Panc1 (cell line): ENCODE results near the gene ICA1. TPM values are rescaled to one million over a fixed set of nuclear protein-coding genes. Genes with fewer than 3 reads are reported as not detected.

Source experiments
- ATAC-seq: fragments of 200-7000 bp; cut with Tn5 transposase; 2 replicates; pipeline ENCODE4 v1.9.1; 2020; ENCODE audit warnings: mild to moderate bottlenecking, moderate library complexity
- BruUV-seq: library from RNA; stranded (reverse); fragments of 400-500 nt; replicated peaks from 2 replicates; lab custom pipeline; 2021; lab: Mats Ljungman, UMichigan
- CTCF ChIA-PET: fragments of 300-600 bp; sonication (Branson Sonifier 250); formaldehyde crosslinking; loops from one replicate; lab custom pipeline; 2022; ENCODE audit warnings: antibody characterized with exemption; lab: Charles Lee
- POLR2A ChIA-PET: fragments of 300-600 bp; sonication (Branson Sonifier 250); formaldehyde crosslinking; loops from one replicate; lab custom pipeline; 2022; ENCODE audit warnings: antibody characterized with exemption; lab: Charles Lee
- DNase-seq: peaks from one replicate; pipeline ENCODE4 v3.0.0-alpha.2; 2010; ENCODE audit warnings: low read depth, low spot score
- H3K27ac ChIP-seq: 2 replicates; pipeline ENCODE4 v1.5.1; 2011; ENCODE audit warnings: mild to moderate bottlenecking, low read length, inconsistent platforms
- H3K27me3 ChIP-seq: fragments of 200-500 bp; sonication (Bioruptor generic); 2 replicates; pipeline ENCODE4 v1.6.0; 2014; ENCODE audit warnings: low read length, inconsistent platforms; ENCODE audit not compliant: control insufficient read depth, insufficient read depth
- H3K36me3 ChIP-seq: fragments of 200-500 bp; sonication (Bioruptor generic); 2 replicates; pipeline ENCODE4 v1.5.1; 2014; ENCODE audit warnings: inconsistent platforms, mild to moderate bottlenecking, low read length, moderate library complexity; ENCODE audit not compliant: control insufficient read depth, insufficient read depth
- H3K4me1 ChIP-seq: 2 replicates; pipeline ENCODE4 v1.5.1; 2011; ENCODE audit warnings: inconsistent platforms, mild to moderate bottlenecking, low read length, moderate library complexity; ENCODE audit not compliant: control insufficient read depth, insufficient read depth
- H3K4me3 ChIP-seq, 2 experiments: 2 replicates each; pipeline ENCODE4 v1.5.1; 2011 to 2012; ENCODE audit warnings: low read depth in 2 of 2, low read length in 2 of 2, mild to moderate bottlenecking in 2 of 2, inconsistent platforms in 1 of 2, moderate library complexity in 1 of 2
- H3K9me3 ChIP-seq: fragments of 200-500 bp; sonication (Bioruptor generic); 2 replicates; pipeline ENCODE4 v1.5.1; 2014; ENCODE audit warnings: low read depth, mild to moderate bottlenecking, inconsistent platforms, low read length, moderate library complexity; ENCODE audit not compliant: control insufficient read depth, insufficient read depth
- CTCF ChIP-seq: fragments of 450-650 bp; IDR thresholded peaks from 2 replicates; pipeline ENCODE4 v1.5.1; 2017; ENCODE audit warnings: mild to moderate bottlenecking
- POLR2AphosphoS5 ChIP-seq: IDR thresholded peaks from 2 replicates; pipeline ENCODE4 v1.6.1; 2012; ENCODE audit warnings: mild to moderate bottlenecking, low read depth, low read length, moderate library complexity
- REST ChIP-seq, 2 experiments: IDR thresholded peaks; 2 replicates each; pipeline ENCODE4 v1.6.1; 2011 to 2012; ENCODE audit warnings: low read depth in 2 of 2, control low read depth in 1 of 2, low read length in 1 of 2, mild to moderate bottlenecking in 1 of 2, moderate library complexity in 1 of 2; ENCODE audit not compliant: insufficient read depth in 1 of 2
- SIN3A ChIP-seq: IDR thresholded peaks from 2 replicates; pipeline ENCODE4 v1.6.1; 2012; ENCODE audit warnings: low read depth, mild to moderate bottlenecking, low read length, moderate library complexity, borderline replicate concordance; ENCODE audit not compliant: insufficient read depth
- TCF7L2 ChIP-seq: IDR thresholded peaks from 2 replicates; pipeline ENCODE4 v1.6.1; 2011; ENCODE audit warnings: mild to moderate bottlenecking, low read depth, low read length, inconsistent platforms
- in situ Hi-C: cut with HindIII; loops from 2 replicates; pipeline ENCODE4 v1.10.0; 2016; ENCODE audit warnings: low sequenced_read_pairs, low pct_unique_long_range_greater_than_20kb
- intact Hi-C: fragments of 100-400 bp; cut with micrococcal nuclease; formaldehyde crosslinking; loops from one replicate; pipeline ENCODE4 v1.10.0; 2022; ENCODE audit not compliant: unreplicated experiment
- total RNA-seq: library from RNA; stranded (reverse); gene quantifications from one replicate; pipeline ENCODE4 v1.2.1, GENCODE V29; 2021; ENCODE audit not compliant: unreplicated experiment

The ICA1 gene
- total RNA-seq, 1 experiment from 2014 or later = 1.1 TPM

- no peak overlapping the region for H3K4me3 ChIP-seq
- TF ChIP-seq TCF7L2 (no peak), REST (IDR thresholded peaks at IDR 0.05; ENCODE audit: insufficient read depth in 1 of 2, low read depth in 2 of 2, low read length in 1 of 2) (no peak), POLR2AphosphoS5 (no peak), SIN3A (no peak), CTCF (no peak)
- intact Hi-C loops = no loop called here
- in situ Hi-C loops = no loop called here
- CTCF ChIA-PET = no interaction called here
- ATAC-seq = no peak
- POLR2A ChIA-PET = no interaction called here
- no TSS peak for BruUV-seq
- no peak for DNase-seq
- no peaks in the 10 kb centered on the region for H3K9me3 ChIP-seq
- H3K4me1 ChIP-seq = no peaks in the 10 kb centered on the region
- no peak overlapping the region for H3K27ac ChIP-seq
- no peaks in the 10 kb centered on the region for H3K36me3 ChIP-seq
- peaks cover 2% of the 10 kb centered on the region; the same call in 1 of the 2 replicates for H3K27me3 ChIP-seq
These were observed 115.1 kb downstream of the ICA1 start for GRCh38 chr7:8146788-8147413.

- no TSS peak for BruUV-seq
- ChIA-PET CTCF (no interaction called here), POLR2A (no interaction called here)
- intact Hi-C loops = no loop called here
- ATAC-seq = no peak
- in situ Hi-C loops = no loop called here
- no peaks in the 10 kb centered on the region for H3K9me3 ChIP-seq
- no peak overlapping the region for H3K27ac ChIP-seq
- no peak for DNase-seq
- H3K4me3 ChIP-seq = no peak overlapping the region
- no peaks in the 10 kb centered on the region for H3K36me3 ChIP-seq
- no peak for TF ChIP-seq SIN3A
- TF ChIP-seq CTCF = no peak
- no peak for TF ChIP-seq TCF7L2
- TF ChIP-seq POLR2AphosphoS5 = no peak
- no peak for TF ChIP-seq REST (IDR thresholded peaks at IDR 0.05; ENCODE audit: insufficient read depth in 1 of 2, low read depth in 2 of 2, low read length in 1 of 2)
- H3K4me1 ChIP-seq = no peaks in the 10 kb centered on the region
- peaks cover 2% of the 10 kb centered on the region; the same call in 1 of the 2 replicates for H3K27me3 ChIP-seq
These were observed 115.7 kb downstream of the ICA1 start for GRCh38 chr7:8146106-8146787.
